SK-N-MC (cell line): ENCODE results near the gene RSRC1.

ENCODE experiments used
- EZH2 ChIP-seq: fragments of 200-600 bp; sonication (generic); IDR thresholded peaks from one replicate; pipeline ENCODE4 v1.6.1; 2017; ENCODE audit warnings: antibody characterized with exemption
- FOXP2 ChIP-seq: optimal IDR thresholded peaks from 2 replicates; pipeline ENCODE3; 2011; ENCODE audit warnings: mild to moderate bottlenecking, moderate library complexity; ENCODE audit not compliant: insufficient read depth; ENCODE audit errors: extremely low read length, control extremely low read depth
- POLR2AphosphoS5 ChIP-seq: IDR thresholded peaks from 2 replicates; pipeline ENCODE4 v1.6.1; 2012; ENCODE audit warnings: mild to moderate bottlenecking, low read depth, low read length, borderline replicate concordance

- no peak for TF ChIP-seq EZH2
- no peak for TF ChIP-seq POLR2AphosphoS5
- no peak for TF ChIP-seq FOXP2
Measured at GRCh38 chr3:158260392-158260791, 150.5 kb downstream of the RSRC1 start.
